NCI-H2081 treated with DMSO at 0.1 percent for 48 hours (cell line): ENCODE results near the gene B4GALNT2.

Source experiments
- DNase-seq: peaks from one replicate; lab custom pipeline; 2025; lab: John Stamatoyannopoulos, UW

The B4GALNT2 gene

DNA sequence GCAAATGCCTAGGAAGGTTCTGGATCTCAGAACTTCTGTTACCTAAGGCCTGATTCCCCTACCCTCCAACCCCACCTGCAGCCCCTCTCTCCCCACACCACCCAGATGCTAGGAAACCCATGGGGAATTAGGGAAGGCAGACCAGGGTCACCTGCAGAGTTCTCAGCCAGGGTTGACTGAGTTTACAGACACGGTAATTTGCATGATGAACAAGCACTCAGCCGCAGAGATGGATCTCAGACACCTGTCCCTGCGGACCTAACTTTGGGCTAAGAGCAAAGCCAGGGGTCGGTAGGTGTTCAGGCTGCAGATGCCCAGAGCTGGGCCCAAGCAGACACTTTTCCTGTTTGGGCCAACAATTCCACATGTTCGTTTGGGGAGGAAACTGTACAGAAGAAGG lies 80.8 kb downstream of the B4GALNT2 start:
- no peak for DNase-seq

DNA sequence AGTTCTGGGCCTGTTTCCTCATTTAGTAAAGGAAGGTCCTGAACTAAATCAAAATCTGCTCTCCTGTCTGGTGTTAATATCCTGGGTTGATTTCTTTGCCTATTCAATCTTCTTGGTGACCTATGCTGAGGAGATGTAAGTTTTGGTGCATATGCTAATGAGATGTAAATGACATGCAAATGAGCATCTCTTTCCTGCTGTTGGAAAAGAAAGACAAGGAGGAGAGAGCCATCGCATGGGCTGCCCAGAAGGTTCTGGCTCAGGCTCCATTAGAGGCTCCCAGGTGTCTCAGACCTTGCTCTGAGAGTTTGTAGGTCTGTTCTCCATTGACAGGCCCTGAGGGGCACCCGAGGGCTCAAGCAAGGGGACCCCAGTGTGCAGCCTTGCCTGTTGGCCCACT lies 81.3 kb downstream of the B4GALNT2 start:
- no peak for DNase-seq

GRCh38 chr17:49214676-49215360 lies 82.2 kb downstream of the B4GALNT2 start:
- DNase-seq, result no peak

DNA sequence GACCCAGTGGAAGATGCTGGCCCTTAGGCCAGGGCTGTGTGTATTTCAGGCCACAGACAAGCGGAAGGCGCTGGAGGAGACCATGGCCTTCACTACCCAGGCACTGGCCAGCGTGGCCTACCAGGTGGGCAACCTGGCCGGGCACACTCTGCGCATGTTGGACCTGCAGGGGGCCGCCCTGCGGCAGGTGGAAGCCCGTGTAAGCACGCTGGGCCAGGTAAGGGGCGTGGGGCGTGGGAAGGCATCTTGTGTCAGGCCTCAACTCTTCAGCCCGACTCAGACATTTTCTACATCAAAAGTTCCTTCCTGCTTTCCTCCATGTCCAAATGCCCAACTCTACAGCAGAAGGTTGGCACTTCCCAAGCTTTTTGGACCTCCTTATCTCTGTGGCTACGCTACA lies 83.9 kb downstream of the B4GALNT2 start:
- DNase-seq, result no peak

- no peak for DNase-seq
These were observed 84.5 kb downstream of the B4GALNT2 start for GRCh38 chr17:49216953-49217650.

GRCh38 chr17:49217651-49218413 lies 85.3 kb downstream of the B4GALNT2 start:
- no peak for DNase-seq

- no peak for DNase-seq
These were observed 86.7 kb downstream of the B4GALNT2 start for GRCh38 chr17:49218941-49219913.

- no peak for DNase-seq
These were observed 87.4 kb downstream of the B4GALNT2 start for GRCh38 chr17:49219987-49220386.

- DNase-seq, result no peak
These were observed 90.6 kb downstream of the B4GALNT2 start for GRCh38 chr17:49223168-49223516.

GRCh38 chr17:49223517-49224197 lies 91.1 kb downstream of the B4GALNT2 start:
- no peak for DNase-seq

GRCh38 chr17:49224198-49224996 lies 91.8 kb downstream of the B4GALNT2 start:
- no peak for DNase-seq

DNA sequence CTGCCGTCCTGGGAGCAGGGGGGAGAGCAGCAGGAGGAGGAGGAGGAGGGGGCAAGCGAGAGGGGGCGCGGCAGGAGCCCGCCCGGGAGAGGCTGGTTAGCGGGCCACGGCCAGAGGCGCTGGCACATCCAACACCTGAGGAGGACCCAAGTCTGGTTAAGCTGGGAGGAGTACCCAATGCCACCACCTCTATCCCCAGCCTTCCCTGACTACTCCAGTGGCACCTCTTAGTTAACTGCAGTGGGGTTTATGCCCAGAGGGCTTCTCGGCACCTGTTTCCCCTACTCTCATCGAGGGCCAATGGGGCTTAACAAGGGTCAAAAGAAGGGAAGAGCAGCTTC lies 92.4 kb downstream of the B4GALNT2 start:
- no peak for DNase-seq

DNA sequence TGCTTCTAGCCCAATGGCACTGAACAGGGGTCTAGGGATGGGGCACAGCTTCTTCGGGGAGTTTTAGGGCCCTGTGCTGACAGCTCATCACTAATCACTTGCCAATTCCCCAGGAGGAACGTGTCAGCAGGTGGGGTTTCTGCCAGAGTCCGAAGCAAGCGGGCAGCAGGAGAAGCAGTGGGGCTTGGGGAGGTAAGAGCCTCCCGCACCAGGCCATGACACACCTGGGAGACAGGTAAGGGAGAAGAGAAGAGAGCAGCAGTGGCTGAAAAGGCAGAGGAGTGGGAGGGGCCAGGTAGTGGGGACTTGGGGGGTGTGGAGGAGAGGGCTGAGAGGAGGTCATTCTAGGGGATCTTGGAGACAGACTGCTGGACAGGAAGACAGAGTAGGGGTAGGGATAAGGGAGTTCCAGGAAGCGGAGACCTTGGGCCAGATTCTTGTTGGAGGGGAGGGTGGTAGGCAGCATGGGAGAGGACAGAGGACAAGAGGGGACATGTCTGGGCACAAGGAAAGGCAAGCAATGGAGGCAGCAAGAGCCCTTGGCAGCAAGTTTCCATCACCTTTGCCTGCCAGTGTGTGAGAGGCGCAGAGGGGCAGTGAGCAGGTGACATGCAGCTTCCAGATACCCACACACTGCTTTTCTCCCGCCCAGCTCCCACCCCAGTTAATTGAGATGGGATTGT lies 93.1 kb downstream of the B4GALNT2 start:
- DNase-seq, result no peak
